ENCODE results near the gene ANXA10.

ANXA10 gene

DNA sequence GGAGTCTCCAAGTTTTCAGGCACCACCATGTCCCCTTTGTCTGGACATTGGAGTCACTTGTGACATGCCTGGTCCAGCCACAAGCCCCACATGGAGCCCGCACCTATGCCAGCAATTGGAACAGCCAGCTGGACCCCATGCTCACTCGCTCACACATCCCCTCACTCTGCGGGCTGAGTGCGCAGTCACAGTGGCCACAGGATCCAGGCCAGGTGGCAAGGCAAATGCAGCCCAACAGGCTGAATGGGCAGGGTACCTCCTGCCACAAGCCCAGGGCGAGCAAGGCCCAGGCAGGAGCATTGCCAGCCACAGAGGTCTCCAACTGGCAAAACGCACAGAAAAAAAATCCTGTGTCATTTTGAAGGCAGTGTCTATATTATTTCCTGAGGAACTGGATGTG lies 82.0 kb downstream of the ANXA10 start:
- Histone ChIP-seq H3K27ac (ENCODE audit: poor library complexity, severe bottlenecking) (no peak overlapping the region), H3K27me3 (ENCODE audit: insufficient read depth, poor library complexity, severe bottlenecking) (no peaks in the 10 kb centered on the region), H3K36me3 (ENCODE audit: low read depth) (no peaks in the 10 kb centered on the region), H3K9me3 (ENCODE audit: severe bottlenecking) (no peaks in the 10 kb centered on the region), H3K4me3 (ENCODE audit: severe bottlenecking) (no peak overlapping the region), H3K4me1 (ENCODE audit: insufficient read depth, poor library complexity, severe bottlenecking) (no peaks in the 10 kb centered on the region)
- ATAC-seq (ENCODE audit: low read depth) (no peak), DNase-seq (ENCODE audit: low spot score) (no peak)
- TF ChIP-seq, protein P1, sequence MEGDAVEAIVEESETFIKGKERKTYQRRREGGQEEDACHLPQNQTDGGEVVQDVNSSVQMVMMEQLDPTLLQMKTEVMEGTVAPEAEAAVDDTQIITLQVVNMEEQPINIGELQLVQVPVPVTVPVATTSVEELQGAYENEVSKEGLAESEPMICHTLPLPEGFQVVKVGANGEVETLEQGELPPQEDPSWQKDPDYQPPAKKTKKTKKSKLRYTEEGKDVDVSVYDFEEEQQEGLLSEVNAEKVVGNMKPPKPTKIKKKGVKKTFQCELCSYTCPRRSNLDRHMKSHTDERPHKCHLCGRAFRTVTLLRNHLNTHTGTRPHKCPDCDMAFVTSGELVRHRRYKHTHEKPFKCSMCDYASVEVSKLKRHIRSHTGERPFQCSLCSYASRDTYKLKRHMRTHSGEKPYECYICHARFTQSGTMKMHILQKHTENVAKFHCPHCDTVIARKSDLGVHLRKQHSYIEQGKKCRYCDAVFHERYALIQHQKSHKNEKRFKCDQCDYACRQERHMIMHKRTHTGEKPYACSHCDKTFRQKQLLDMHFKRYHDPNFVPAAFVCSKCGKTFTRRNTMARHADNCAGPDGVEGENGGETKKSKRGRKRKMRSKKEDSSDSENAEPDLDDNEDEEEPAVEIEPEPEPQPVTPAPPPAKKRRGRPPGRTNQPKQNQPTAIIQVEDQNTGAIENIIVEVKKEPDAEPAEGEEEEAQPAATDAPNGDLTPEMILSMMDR (IDR thresholded peaks at IDR 0.05; ENCODE audit: poor library complexity, severe bottlenecking): no peak

DNA sequence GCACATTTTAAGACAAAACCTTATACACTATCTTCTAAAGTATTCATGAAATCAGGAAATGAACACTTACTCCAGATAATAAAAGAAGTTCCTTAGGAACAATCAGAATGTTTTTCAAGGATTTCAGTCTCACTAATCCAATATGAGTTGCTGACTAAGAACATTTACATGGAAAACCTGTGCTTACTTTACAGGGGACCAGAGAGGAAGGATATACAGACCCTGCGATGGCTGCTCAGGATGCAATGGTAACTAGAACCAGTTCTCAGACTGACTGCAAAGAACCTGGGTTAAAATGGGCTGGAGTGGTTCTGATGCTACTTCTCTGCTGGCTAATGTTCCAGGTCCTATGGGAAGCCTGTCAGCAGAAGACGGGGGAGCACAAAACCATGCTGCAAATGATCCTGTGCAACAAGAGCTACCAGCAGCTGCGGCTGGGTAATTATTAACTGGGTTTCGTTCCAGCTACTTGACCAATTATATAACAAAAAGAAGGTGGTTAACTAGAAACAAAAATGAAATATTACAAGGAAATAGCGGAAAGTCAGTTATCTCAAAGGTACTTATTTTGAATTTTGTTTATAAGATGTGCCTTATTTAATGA lies 85.3 kb downstream of the ANXA10 start:
- no peak for DNase-seq (ENCODE audit: low spot score)
- no peak for ATAC-seq (ENCODE audit: low read depth)
- TF ChIP-seq, protein P1 (IDR thresholded peaks at IDR 0.05; ENCODE audit: poor library complexity, severe bottlenecking): no peak
- no peaks in the 10 kb centered on the region for H3K4me1 ChIP-seq (ENCODE audit: insufficient read depth, poor library complexity, severe bottlenecking)
- H3K36me3 ChIP-seq (ENCODE audit: low read depth): no peaks in the 10 kb centered on the region
- no peaks in the 10 kb centered on the region for H3K27me3 ChIP-seq (ENCODE audit: insufficient read depth, poor library complexity, severe bottlenecking)
- no peak overlapping the region for H3K27ac ChIP-seq (ENCODE audit: poor library complexity, severe bottlenecking)
- no peaks in the 10 kb centered on the region for H3K9me3 ChIP-seq (ENCODE audit: severe bottlenecking)
- no peak overlapping the region for H3K4me3 ChIP-seq (ENCODE audit: severe bottlenecking)

DNA sequence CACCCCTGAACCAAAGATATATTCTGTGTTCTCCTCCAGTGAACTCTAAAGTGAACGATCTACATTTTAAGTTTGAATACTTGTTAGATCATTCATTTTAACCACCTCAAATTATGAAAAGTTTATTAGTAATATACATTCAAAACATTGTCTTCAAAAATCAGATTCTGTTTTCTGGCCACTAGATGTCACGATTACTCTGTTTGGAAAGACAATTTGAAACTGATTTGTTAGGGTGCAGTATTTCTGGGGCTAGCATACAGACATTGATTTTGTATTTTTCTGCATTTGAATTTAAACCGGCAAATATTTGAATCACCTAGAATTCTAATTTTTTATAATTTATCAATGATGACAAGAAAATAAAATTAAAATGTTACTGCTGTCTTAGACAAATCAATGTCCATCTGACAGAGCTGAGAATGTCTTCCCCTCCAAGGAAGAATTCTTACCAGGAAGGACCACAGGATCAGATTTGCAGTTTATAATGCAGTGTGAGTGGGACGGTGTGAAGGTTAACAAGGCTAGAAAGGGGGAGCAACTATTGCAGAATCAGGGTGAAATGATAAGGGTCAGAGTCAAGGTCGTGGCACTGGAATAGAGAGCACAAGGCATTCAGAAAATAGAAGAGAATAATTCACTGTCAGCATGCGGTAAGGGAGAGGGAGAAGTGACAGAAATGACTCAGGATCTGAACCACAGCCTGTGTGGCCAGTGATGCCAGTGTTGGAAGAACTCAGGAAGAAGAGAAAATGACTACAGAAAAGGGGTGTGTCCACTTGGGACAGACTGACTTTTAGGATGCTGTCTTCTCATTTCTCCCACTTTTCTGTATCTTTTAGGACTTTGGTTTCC lies 91.6 kb downstream of the ANXA10 start:
- Histone ChIP-seq H3K36me3 (ENCODE audit: low read depth) (no peaks in the 10 kb centered on the region), H3K4me3 (ENCODE audit: severe bottlenecking) (no peak overlapping the region), H3K4me1 (ENCODE audit: insufficient read depth, poor library complexity, severe bottlenecking) (no peaks in the 10 kb centered on the region), H3K27me3 (ENCODE audit: insufficient read depth, poor library complexity, severe bottlenecking) (no peaks in the 10 kb centered on the region), H3K9me3 (ENCODE audit: severe bottlenecking) (no peaks in the 10 kb centered on the region), H3K27ac (ENCODE audit: poor library complexity, severe bottlenecking) (no peak overlapping the region)
- TF ChIP-seq, protein P1 (IDR thresholded peaks at IDR 0.05; ENCODE audit: poor library complexity, severe bottlenecking): peak; percentile 90
- ATAC-seq (ENCODE audit: low read depth) (no peak), DNase-seq (ENCODE audit: low spot score) (no peak)

- ATAC-seq (ENCODE audit: low read depth) (no peak), DNase-seq (ENCODE audit: low spot score) (no peak)
- TF ChIP-seq, protein P1 (IDR thresholded peaks at IDR 0.05; ENCODE audit: poor library complexity, severe bottlenecking): no peak
Observed at GRCh38 chr4:168188754-168189153, 96.4 kb downstream of the ANXA10 start.

DNA sequence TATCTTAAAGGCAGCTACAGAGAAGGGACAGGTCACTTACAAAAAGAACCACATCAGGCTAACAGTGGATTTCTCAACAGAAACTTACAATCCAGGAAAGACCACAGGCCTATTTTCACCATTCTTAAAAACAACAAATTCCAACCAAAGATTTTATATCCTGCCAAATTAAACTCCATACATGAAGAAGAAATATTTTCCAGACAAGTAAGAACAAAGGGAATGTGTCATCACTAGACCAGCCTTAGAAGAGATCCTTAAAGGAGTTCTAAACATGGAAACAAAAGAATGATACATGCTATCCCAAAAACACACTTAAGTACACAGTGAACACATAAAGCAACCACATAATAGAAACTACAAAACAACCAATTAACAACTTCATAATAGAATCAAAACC lies 105.6 kb downstream of the ANXA10 start:
- DNase-seq (ENCODE audit: low spot score) (no peak), ATAC-seq (ENCODE audit: low read depth) (no peak)
- Histone ChIP-seq H3K4me1 (ENCODE audit: insufficient read depth, poor library complexity, severe bottlenecking) (peaks cover 5% of the 10 kb centered on the region), H3K27me3 (ENCODE audit: insufficient read depth, poor library complexity, severe bottlenecking) (no peaks in the 10 kb centered on the region), H3K27ac (ENCODE audit: poor library complexity, severe bottlenecking) (no peak overlapping the region), H3K36me3 (ENCODE audit: low read depth) (no peaks in the 10 kb centered on the region), H3K9me3 (ENCODE audit: severe bottlenecking) (no peaks in the 10 kb centered on the region), H3K4me3 (ENCODE audit: severe bottlenecking) (no peak overlapping the region)
- TF ChIP-seq, protein P1 (IDR thresholded peaks at IDR 0.05; ENCODE audit: poor library complexity, severe bottlenecking): no peak

More at GRCh38 chr4:168188754-168189153, 96.4 kb downstream of the ANXA10 start:
- Histone ChIP-seq H3K36me3 (ENCODE audit: low read depth) (no peaks in the 10 kb centered on the region), H3K27me3 (ENCODE audit: insufficient read depth, poor library complexity, severe bottlenecking) (no peaks in the 10 kb centered on the region), H3K4me3 (ENCODE audit: severe bottlenecking) (no peak overlapping the region), H3K9me3 (ENCODE audit: severe bottlenecking) (no peaks in the 10 kb centered on the region), H3K4me1 (ENCODE audit: insufficient read depth, poor library complexity, severe bottlenecking) (no peaks in the 10 kb centered on the region), H3K27ac (ENCODE audit: poor library complexity, severe bottlenecking) (no peak overlapping the region)
